K562 (cell line): Measurements from ENCODE around the gene IL1F10. TPM values are rescaled to one million over a fixed set of nuclear protein-coding genes. Genes with fewer than 3 reads are reported as not detected.

ENCODE experiments used
- ATAC-seq: fragments of 200-7000 bp; cut with Tn5 transposase; 3 replicates; pipeline ENCODE4 v1.9.1; 2020; ENCODE audit warnings: moderate library complexity
- BruUV-seq: library from RNA; stranded (reverse); fragments of 400-500 nt; replicated peaks from 2 replicates; lab custom pipeline; 2021; lab: Mats Ljungman, UMichigan
- CTCF ChIA-PET: fragments of 300-600 bp; formaldehyde crosslinking; extraction: SDS; loops from one replicate; lab custom pipeline; 2021; ENCODE audit warnings: low intra/inter-chr PET ratio; lab: Yijun Ruan, JAX
- POLR2A ChIA-PET: fragments of 300-600, 350-650 bp; sonication (Branson Sonifier 250); formaldehyde crosslinking; extraction: SDS; loops from one replicate; lab custom pipeline; 2021; ENCODE audit warnings: antibody characterized with exemption, inconsistent platforms; lab: Yijun Ruan, JAX
- DNase-seq, 4 experiments: peaks; one replicate each; pipeline versions ENCODE4 v3.0.0 to v3.0.0-alpha.2; 2011 to 2018; ENCODE audit warnings: low spot score in 3 of 4, mixed read lengths in 3 of 4; ENCODE audit errors: extremely low read depth in 1 of 4
- FAIRE-seq: peaks from 2 replicates; lab custom pipeline; 2011; peaks lifted over from hg19 to GRCh38; lab: Jason Lieb, UNC
- H2AFZ ChIP-seq: 2 replicates; pipeline ENCODE4 v1.6.0; 2011; ENCODE audit warnings: low read depth, low read length, control low read depth, inconsistent platforms
- H3K27ac ChIP-seq: fragments of 200-600 bp; 3 replicates; pipeline ENCODE4 v1.8.0; 2011; ENCODE audit warnings: low read depth, mild to moderate bottlenecking, control low read depth, inconsistent platforms, low read length, moderate library complexity, mixed read lengths; ENCODE audit errors: extremely low read depth
- H3K27me3 ChIP-seq, 2 experiments: fragments of 300-600 bp in 1 of 2; 2 replicates in 1 of 2; 3 replicates in 1 of 2; pipeline versions ENCODE4 v1.6.0 to v1.8.0; 2011; ENCODE audit warnings: inconsistent platforms in 2 of 2, low read length in 2 of 2, mild to moderate bottlenecking in 1 of 2, mixed read lengths in 1 of 2, moderate library complexity in 1 of 2; ENCODE audit not compliant: control insufficient read depth in 2 of 2, insufficient read depth in 2 of 2
- H3K36me3 ChIP-seq: fragments of 300-600 bp; 3 replicates; pipeline ENCODE4 v1.8.0; 2011; ENCODE audit warnings: mild to moderate bottlenecking, low read length, inconsistent platforms; ENCODE audit not compliant: control insufficient read depth, insufficient read depth
- H3K4me1 ChIP-seq, 2 experiments: fragments of 200-600 bp in 1 of 2; replicated peaks in 1 of 2; 2 replicates in 1 of 2; 3 replicates in 1 of 2; pipeline versions ENCODE4 v1.5.1 to v1.8.0; 2011; ENCODE audit warnings: inconsistent platforms in 2 of 2, low read length in 2 of 2, mild to moderate bottlenecking in 1 of 2, mixed read lengths in 1 of 2, moderate library complexity in 1 of 2; ENCODE audit not compliant: control insufficient read depth in 2 of 2, insufficient read depth in 2 of 2
- H3K4me2 ChIP-seq: 2 replicates; pipeline ENCODE4 v1.6.1; 2011; ENCODE audit warnings: low read length, control low read depth, inconsistent platforms, mixed read lengths; ENCODE audit not compliant: insufficient read depth
- H3K4me3 ChIP-seq: fragments of 200-600 bp; sonication (generic), shearing (Covaris generic); 2 replicates; pipeline ENCODE4 v1.5.1; 2016; ENCODE audit warnings: control low read depth, inconsistent platforms
- H3K79me2 ChIP-seq: fragments of 200-600 bp; 3 replicates; pipeline ENCODE4 v1.8.0; 2011; ENCODE audit warnings: low read length, inconsistent platforms; ENCODE audit not compliant: control insufficient read depth, insufficient read depth
- H3K9ac ChIP-seq, 2 experiments: 2 replicates each; pipeline versions ENCODE4 v1.6.0 to v1.6.1; 2011; ENCODE audit warnings: low read depth in 2 of 2, low read length in 2 of 2, control low read depth in 1 of 2, inconsistent platforms in 1 of 2, mild to moderate bottlenecking in 1 of 2, mixed read lengths in 1 of 2; ENCODE audit not compliant: insufficient read depth in 1 of 2
- H3K9me1 ChIP-seq: one replicate; pipeline ENCODE4 v1.6.0; 2011; ENCODE audit warnings: inconsistent platforms, mild to moderate bottlenecking, low read length, moderate library complexity; ENCODE audit not compliant: control insufficient read depth, insufficient read depth
- H3K9me3 ChIP-seq: replicated peaks from 2 replicates; pipeline ENCODE4 v1.5.1; 2011; ENCODE audit warnings: low read depth, low read length, inconsistent platforms; ENCODE audit not compliant: control insufficient read depth, insufficient read depth
- H4K20me1 ChIP-seq: replicated peaks from 2 replicates; pipeline ENCODE4 v1.6.1; 2011; ENCODE audit warnings: low read length, inconsistent platforms, mixed read lengths; ENCODE audit not compliant: control insufficient read depth, insufficient read depth
- MAFG ChIP-seq: fragments of 450-650 bp; conservative IDR thresholded peaks from 2 replicates; pipeline ENCODE4 v1.6.1; 2016; ENCODE audit warnings: missing genetic modification characterization, missing compliant biosample characterization
- SMARCE1 ChIP-seq: fragments of 450-650 bp; IDR thresholded peaks from 2 replicates; pipeline ENCODE4 v1.7.1; 2016; ENCODE audit warnings: mild to moderate bottlenecking
- TAF15 ChIP-seq: fragments of 200-400 bp; formaldehyde crosslinking; IDR thresholded peaks from 2 replicates; pipeline ENCODE4 v1.6.1; 2017; ENCODE audit warnings: mild to moderate bottlenecking, low read depth, low read length, moderate library complexity
- ZNF316 ChIP-seq: fragments of 450-650 bp; IDR thresholded peaks from 2 replicates; pipeline ENCODE4 v1.6.1; 2016
- WGBS: fragments of 100-300 bp; shearing (Covaris generic); methylation state at CpG from one replicate; pipeline ENCODE4 v1.1.6; 2016; ENCODE audit warnings: low coverage, mixed read lengths; ENCODE audit not compliant: insufficient coverage; ENCODE audit errors: missing lambda C conversion rate; 5-methylcytosine and 5-hydroxymethylcytosine counted together
- in situ Hi-C: fragments of 300-500 bp; cut with MboI; formaldehyde crosslinking; loops from 4 replicates; pipeline ENCODE4 v1.15.0; 2018; ENCODE audit warnings: inconsistent platforms, mixed read lengths
- intact Hi-C: fragments of 100-400 bp; cut with micrococcal nuclease; formaldehyde crosslinking; loops from 2 replicates; pipeline ENCODE4 v1.14.2; 2022
- polyA plus RNA-seq, 8 experiments: library from polyadenylated mRNA; depleted of rRNA in 4 of 8; stranded (reverse) in 5 of 8; unstranded in 3 of 8; fragments of >200 nt; fragmentation: Nextera tagmentation in 2 of 8; fragmentation: Illumina TruSeq in 1 of 8; extraction: Ambion mirVana in 2 of 8; extraction: Trizol in 1 of 8; gene quantifications; 2 replicates each; pipeline versions ENCODE4 v1.2.1 to v1.2.3, GENCODE V29; 2011 to 2014; ENCODE audit warnings: inconsistent platforms in 1 of 8, missing spikeins in 1 of 8
- total RNA-seq, 7 experiments: library from RNA; depleted of rRNA in 6 of 7; stranded (reverse); fragments of >200 nt in 6 of 7; fragmentation: Illumina TruSeq in 2 of 7; extraction: Trizol in 2 of 7; gene quantifications; 2 replicates each; pipeline versions ENCODE4 v1.2.1 to v1.2.3, GENCODE V29; 2011 to 2021; ENCODE audit warnings: low replicate concordance in 1 of 7
- TF ChIP-seq, protein P1 (sequence below): fragments of 250-450 bp; sonication (Bioruptor Pico); IDR thresholded peaks from 2 replicates; pipeline ENCODE4 v1.8.0; 2021; ENCODE audit warnings: borderline replicate concordance, mild to moderate bottlenecking, moderate library complexity; ENCODE audit not compliant: poor library complexity, severe bottlenecking

Gene IL1F10
- total and polyA plus RNA-seq, 9 of the 15 experiments (the other 6 are each of a cell fraction or from before 2014, with no cell fraction given): not detected

GRCh38 chr2:113070606-113070975 is 2.8 kb downstream of the IL1F10 start:
- H3K36me3 ChIP-seq: no peaks in the 10 kb centered on the region

DNA sequence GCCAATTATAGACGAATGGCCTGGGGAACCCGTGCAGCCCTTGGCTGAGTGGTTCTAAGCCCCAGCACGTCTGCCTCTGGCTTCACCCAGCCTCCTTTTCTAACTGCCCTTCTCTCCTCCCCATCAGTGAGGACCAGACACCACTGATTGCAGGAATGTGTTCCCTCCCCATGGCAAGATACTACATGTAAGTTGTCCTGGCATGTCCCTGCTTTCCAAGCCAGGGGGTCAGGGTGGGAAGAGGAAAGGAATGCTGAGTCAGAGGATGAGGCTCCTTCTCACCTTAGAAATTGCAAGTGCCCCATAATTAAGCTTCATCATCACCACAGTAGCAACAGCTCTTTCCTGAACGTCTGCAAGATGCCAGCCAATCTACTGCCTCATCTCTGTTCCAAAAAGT is 4.8 kb downstream of the IL1F10 start:
- Histone ChIP-seq H2AFZ (no peak overlapping the region), H3K9ac (no peak overlapping the region), H3K36me3 (no peaks in the 10 kb centered on the region), H3K9me1 (no peaks in the 10 kb centered on the region), H3K9me3 (no peaks in the 10 kb centered on the region), H4K20me1 (no peaks in the 10 kb centered on the region), H3K27ac (no peak overlapping the region), H3K4me1 (no peaks in the 10 kb centered on the region), H3K27me3 (peaks cover 15 to 34% of the 10 kb centered on the region in 2 experiments; a peak in 4 of 5 replicates), H3K4me2 (no peak overlapping the region), H3K79me2 (no peaks in the 10 kb centered on the region), H3K4me3 (no peak overlapping the region)
- FAIRE-seq (no peak), DNase-seq (no peak), ATAC-seq (no peak)
- WGBS: 0% methylated on average over 4 of the region's 4 CpGs
- intact Hi-C loops (no loop called here), in situ Hi-C loops (no loop called here)
- BruUV-seq: no TSS peak
- ChIA-PET CTCF (no interaction called here), POLR2A (interaction anchor here (1.0 kb wide), 1 partner anchor 33 kb away, joined by 5 read pairs; no protein-coding TSS in a partner anchor)
- TF ChIP-seq ZNF316 (peak; percentile 53; the same call in 1 of the 2 replicates), SMARCE1 (no peak), MAFG (tag) (peak; percentile 51; the same call in 1 of the 2 replicates)
- TF ChIP-seq, protein P1, sequence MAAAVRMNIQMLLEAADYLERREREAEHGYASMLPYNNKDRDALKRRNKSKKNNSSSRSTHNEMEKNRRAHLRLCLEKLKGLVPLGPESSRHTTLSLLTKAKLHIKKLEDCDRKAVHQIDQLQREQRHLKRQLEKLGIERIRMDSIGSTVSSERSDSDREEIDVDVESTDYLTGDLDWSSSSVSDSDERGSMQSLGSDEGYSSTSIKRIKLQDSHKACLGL (CRISPR knock-in tag): no peak

More at GRCh38 chr2:113070606-113070975, 2.8 kb downstream of the IL1F10 start:
- Histone ChIP-seq H3K9ac (no peak overlapping the region), H4K20me1 (no peaks in the 10 kb centered on the region), H3K9me1 (no peaks in the 10 kb centered on the region), H3K79me2 (no peaks in the 10 kb centered on the region), H3K27ac (no peak overlapping the region), H3K4me1 (no peaks in the 10 kb centered on the region), H3K4me2 (no peak overlapping the region), H3K9me3 (no peaks in the 10 kb centered on the region), H3K4me3 (no peak overlapping the region), H3K27me3 (peaks cover 4 to 34% of the 10 kb centered on the region in 2 experiments; a peak in 3 of 5 replicates), H2AFZ (no peak overlapping the region)
- CTCF ChIA-PET: no interaction called here
- BruUV-seq: no TSS peak
- TF ChIP-seq TAF15: no peak
- intact Hi-C loops (no loop called here), in situ Hi-C loops (no loop called here)
- DNase-seq: no peak
- no peak for FAIRE-seq
- WGBS: 10% methylated on average over 1 of the region's 1 CpG
- ATAC-seq: no peak
- POLR2A ChIA-PET: interaction anchor here (0.9 kb wide), 1 partner anchor 11 kb away, joined by 3 read pairs; no protein-coding TSS in a partner anchor
